Measurements from ENCODE around the gene C16orf92. TPM values are rescaled to one million over a fixed set of nuclear protein-coding genes. Genes with fewer than 3 reads are reported as not detected.
A peak's percentile ranks its signal among the peaks of the same experiment; 100 is the strongest.

Gene C16orf92
- total RNA-seq, 1 donor from 2014 or later, result not detected

DNA sequence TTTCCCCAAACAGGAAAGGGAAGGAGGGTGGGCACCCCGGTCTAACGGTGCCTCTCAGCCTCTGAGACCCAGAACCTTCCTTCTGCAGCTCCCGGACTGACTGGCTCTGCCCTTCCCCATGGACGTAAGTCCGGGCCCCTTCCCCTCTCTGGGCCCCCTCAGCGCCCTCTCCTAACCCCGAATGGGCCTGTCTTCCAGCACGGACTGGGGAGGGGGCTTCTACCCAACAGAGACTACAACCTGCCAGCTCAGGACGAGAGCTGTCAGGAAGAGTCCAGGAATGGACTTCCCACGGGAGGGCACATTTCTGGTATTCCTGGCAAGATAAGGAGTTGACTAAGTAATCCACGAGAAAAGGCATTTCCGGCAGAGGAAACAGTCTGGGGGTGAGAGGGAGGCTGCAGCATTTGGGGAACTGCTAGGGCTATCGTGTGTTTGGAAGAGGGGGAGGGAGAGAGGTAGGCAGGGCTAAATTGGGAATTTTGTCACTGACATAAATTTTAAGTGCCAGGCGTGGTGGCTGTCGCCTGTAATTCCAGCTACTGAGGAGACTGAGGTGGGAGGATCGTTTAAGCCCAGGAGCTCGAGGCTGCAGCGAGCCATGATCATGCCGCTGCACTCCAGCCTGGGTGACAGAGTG lies 30.5 kb downstream of the C16orf92 start:
- Mint-ChIP-seq H3K9me3 (no peaks in the 10 kb centered on the region), H3K36me3 (ENCODE audit: low read depth) (no peaks in the 10 kb centered on the region), H3K4me3 (peak overlapping the region; percentile 84), H3K27ac (peak overlapping the region; percentile 12), H3K27me3 (no peaks in the 10 kb centered on the region), H3K4me1 (peaks cover 9% of the 10 kb centered on the region)
- POLR2A ChIA-PET, result interaction anchor here (1.0 to 3.0 kb wide), 3 partner anchors 8 to 22 kb away, joined by 3 to 27 read pairs (median 6); partner anchors contain the start of genes ALDOA and TLCD3B
- TF ChIP-seq, protein P1, sequence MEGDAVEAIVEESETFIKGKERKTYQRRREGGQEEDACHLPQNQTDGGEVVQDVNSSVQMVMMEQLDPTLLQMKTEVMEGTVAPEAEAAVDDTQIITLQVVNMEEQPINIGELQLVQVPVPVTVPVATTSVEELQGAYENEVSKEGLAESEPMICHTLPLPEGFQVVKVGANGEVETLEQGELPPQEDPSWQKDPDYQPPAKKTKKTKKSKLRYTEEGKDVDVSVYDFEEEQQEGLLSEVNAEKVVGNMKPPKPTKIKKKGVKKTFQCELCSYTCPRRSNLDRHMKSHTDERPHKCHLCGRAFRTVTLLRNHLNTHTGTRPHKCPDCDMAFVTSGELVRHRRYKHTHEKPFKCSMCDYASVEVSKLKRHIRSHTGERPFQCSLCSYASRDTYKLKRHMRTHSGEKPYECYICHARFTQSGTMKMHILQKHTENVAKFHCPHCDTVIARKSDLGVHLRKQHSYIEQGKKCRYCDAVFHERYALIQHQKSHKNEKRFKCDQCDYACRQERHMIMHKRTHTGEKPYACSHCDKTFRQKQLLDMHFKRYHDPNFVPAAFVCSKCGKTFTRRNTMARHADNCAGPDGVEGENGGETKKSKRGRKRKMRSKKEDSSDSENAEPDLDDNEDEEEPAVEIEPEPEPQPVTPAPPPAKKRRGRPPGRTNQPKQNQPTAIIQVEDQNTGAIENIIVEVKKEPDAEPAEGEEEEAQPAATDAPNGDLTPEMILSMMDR (IDR thresholded peaks at IDR 0.05), result no peak
- DNase-seq, result no peak
- CTCF ChIA-PET, result interaction anchor here (0.7 to 1.6 kb wide), 3 partner anchors 10 to 80 kb away, joined by 3 to 4 read pairs (median 3); partner anchors contain the start of gene TAOK2
- peak; percentile 20 for ATAC-seq (ENCODE audit: low read depth)
- intact Hi-C loops (cut with micrococcal nuclease), result loop anchor here (1.0 kb wide), 3 partner anchors 12 to 190 kb away; partner anchors contain the start of genes ALDOA and CDIPT

DNA sequence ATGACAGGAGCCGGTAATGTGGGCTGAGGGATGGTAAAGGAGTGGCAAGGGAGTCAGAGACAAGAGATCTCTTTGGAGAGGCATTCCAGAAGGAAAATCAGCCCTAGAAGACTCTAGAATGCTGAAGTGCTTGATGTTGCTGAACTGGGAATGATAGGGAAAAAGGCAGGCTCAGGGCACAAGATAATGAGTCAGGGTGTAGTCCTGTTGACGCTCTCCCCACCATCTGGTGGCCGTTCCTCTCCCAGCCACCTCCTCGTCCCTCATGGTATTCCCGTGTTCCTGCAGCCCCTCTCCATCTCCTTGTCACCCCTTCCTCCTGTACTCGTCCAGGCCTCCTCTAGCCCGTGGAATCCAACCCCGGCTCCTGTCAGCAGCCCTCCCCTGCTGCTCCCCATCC lies 31.5 kb downstream of the C16orf92 start:
- peak overlapping the region; percentile 53 for H3K27ac Mint-ChIP-seq
- H3K4me1 Mint-ChIP-seq, result peaks cover 9% of the 10 kb centered on the region
- TF ChIP-seq, protein P1 (IDR thresholded peaks at IDR 0.05), result no peak
- ChIA-PET CTCF (interaction anchor here (1.2 to 1.3 kb wide), 2 partner anchors 11 to 37 kb away, joined by 3 read pairs; partner anchors contain the start of genes ALDOA and TBX6), POLR2A (interaction anchor here (1.4 kb wide), 2 partner anchors 11 to 30 kb away, joined by 3 to 8 read pairs; partner anchors contain the start of gene ALDOA)
- no peaks in the 10 kb centered on the region for H3K36me3 Mint-ChIP-seq (ENCODE audit: low read depth)
- H3K27me3 Mint-ChIP-seq, result no peaks in the 10 kb centered on the region
- H3K9me3 Mint-ChIP-seq, result no peaks in the 10 kb centered on the region
- DNase-seq, result no peak
- H3K4me3 Mint-ChIP-seq, result peak overlapping the region; percentile 53
- ATAC-seq (ENCODE audit: low read depth), result no peak
- intact Hi-C loops (cut with micrococcal nuclease), result no loop called here

DNA sequence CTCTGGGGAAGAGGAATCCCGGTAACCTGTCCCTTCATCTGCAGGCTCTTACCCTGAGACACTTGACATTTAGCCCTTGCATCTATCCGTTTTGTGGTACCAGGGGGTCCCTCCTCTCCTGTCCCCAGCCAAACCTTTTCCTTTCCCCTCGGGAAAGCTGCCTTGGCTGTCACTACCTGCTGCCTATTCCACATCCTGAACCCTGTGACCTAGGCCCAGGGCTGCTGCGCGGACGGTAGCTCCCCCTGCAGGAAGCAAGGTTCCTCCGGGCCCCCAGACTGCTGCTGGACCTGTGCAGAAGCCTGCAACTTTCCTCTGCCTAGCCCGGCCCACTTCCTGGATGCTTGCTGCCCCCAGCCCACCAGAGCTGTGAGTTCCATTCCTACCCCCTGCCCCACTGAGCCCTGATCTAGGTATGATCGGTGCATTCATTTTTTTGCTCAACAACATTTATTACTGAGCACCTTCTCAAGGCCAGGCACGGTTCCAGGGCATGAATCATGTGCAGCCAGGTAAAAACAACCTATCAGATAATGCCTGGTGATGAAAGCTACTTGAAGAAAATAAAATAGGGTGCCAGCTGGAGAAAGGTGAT lies 32.1 kb downstream of the C16orf92 start:
- peak overlapping the region; percentile 16 for H3K4me3 Mint-ChIP-seq
- H3K36me3 Mint-ChIP-seq (ENCODE audit: low read depth), result no peaks in the 10 kb centered on the region
- no peak overlapping the region for H3K27ac Mint-ChIP-seq
- TF ChIP-seq, protein P1 (IDR thresholded peaks at IDR 0.05), result no peak
- ChIA-PET POLR2A (interaction anchor here (1.4 kb wide), 2 partner anchors 10 to 29 kb away, joined by 3 to 8 read pairs; partner anchors contain the start of gene ALDOA), CTCF (interaction anchor here (1.2 to 1.3 kb wide), 2 partner anchors 10 to 37 kb away, joined by 3 read pairs; partner anchors contain the start of genes ALDOA and TBX6)
- intact Hi-C loops (cut with micrococcal nuclease), result no loop called here
- H3K9me3 Mint-ChIP-seq, result no peaks in the 10 kb centered on the region
- H3K4me1 Mint-ChIP-seq, result peaks cover 9% of the 10 kb centered on the region
- ATAC-seq (ENCODE audit: low read depth) (peak; percentile 38), DNase-seq (no peak)
- no peaks in the 10 kb centered on the region for H3K27me3 Mint-ChIP-seq

DNA sequence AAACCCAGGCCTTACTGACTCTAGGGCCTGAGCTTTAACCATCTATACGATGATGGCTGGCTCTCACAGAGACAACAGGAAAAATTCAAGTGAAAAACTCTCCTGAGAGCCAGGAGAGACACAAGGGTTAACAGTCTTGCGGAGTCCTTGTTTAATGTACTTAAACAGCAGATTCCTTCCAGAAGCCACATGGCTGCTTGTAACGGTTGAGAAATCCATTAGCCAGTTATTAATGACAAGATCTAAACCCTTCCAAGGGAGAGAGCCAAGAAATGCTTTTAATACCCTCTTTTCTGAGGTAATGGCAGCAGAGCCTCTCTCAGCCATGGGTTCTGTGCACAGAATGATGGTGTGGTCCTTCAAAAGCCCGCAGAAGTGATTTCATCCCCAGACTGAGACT lies 37.3 kb downstream of the C16orf92 start:
- POLR2A ChIA-PET, result interaction anchor here (0.6 kb wide), 1 partner anchor 1729 kb away, joined by 6 read pairs; no protein-coding TSS in a partner anchor
- Mint-ChIP-seq H3K27ac (no peak overlapping the region), H3K27me3 (no peaks in the 10 kb centered on the region), H3K4me3 (no peak overlapping the region), H3K36me3 (ENCODE audit: low read depth) (peaks cover 5% of the 10 kb centered on the region), H3K9me3 (no peaks in the 10 kb centered on the region), H3K4me1 (peaks cover 9% of the 10 kb centered on the region)
- intact Hi-C loops (cut with micrococcal nuclease), result loop anchor here (10.0 kb wide), 2 partner anchors 344 to 594 kb away; partner anchors contain the start of genes FBRS, PRR14 and ZNF771
- TF ChIP-seq, protein P1 (IDR thresholded peaks at IDR 0.05), result no peak
- no peak for ATAC-seq (ENCODE audit: low read depth)
- CTCF ChIA-PET, result no interaction called here
- no peak for DNase-seq

Measured in activated B cell treated with CpG ODN at 0.5 μM for 24 hours (primary cell).